ENCODE measurements around the gene ZNF350.
"Not testable (repeated sequence)": the region's sequence is repeated elsewhere in the genome, so short reads cannot be mapped to it uniquely, and the experiment has no call there.

Gene ZNF350

DNA sequence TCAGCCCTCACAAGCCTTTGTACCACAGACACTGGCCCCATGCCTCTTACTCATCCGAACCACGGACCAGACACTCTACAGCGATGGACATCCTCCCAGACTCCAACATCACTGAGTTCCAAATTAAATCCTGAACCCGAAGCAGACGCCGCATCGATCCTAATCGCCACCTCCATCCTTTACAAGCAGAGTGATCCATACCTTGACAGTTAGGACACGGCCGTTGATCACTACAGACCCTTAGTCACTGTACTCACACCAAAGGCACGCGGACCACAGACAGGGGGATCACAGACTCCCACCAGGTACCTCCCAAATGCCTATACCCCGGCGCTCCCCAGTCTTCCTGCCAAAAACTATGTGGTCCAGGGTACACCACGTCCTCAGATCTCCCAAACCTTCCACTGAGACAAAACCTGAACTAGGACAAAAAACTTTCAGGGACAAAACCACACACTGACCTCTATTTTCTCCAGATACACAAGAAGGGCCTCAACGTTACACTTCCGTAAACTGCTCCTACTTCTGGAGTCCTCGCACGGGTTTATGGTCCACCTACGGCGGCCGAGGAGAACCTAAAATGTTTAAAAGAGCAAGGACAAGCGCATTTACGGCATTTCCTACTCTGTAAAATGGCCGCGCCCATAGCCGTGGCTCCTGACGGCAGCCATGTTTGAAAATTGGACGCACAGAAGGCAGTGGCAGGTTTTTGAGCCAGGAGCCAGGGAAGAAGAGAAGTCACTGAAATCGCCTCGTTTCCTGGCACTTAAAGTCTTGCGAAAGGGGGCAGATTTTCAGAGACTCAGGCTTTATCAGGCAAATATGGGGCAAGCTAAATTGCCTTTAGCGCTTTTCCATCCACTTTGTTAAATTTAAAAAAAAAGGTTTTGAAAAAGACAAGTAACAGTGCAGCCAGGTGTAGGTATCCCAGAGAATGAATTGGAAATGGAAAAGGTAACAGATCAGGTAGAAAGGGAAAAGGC, at the start of gene ZNF350:
Gene ZNF350 (minus strand): TSS at position 532 of the 983 bp plus-strand sequence. CDS start 12,480 bp downstream, outside the sequence.
- DNase-seq = peak; percentile 95

DNA sequence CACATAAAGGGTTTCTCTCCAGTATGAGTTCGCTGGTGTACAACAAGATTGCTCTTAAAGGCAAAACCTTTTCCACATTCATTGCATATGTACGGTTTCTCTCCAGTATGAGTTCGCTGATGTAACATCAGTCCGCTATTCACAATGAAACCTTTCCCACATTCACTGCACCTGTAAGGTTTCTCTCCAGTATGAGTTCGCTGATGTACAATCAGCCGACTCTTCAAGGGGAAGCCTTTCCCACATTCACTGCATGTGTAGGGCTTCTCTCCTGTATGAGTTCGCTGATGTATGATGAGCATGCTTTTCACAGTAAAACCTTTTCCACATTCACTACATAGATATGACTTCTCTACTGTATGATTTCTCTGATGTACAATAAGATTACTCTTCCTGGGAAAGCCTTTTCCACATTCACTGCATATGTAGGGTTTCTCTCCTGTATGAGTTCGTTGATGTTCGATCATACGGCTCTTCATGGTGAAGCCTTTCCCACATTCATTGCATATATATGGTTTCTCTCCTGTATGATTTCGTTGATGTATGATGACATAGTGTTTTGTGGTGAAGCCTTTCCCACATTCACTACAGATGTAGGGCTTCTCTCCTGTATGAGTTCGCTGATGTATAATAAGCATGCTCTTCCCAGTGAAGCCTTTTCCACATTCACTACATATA, 47.5 kb upstream of the ZNF350 start:
- DNase-seq = no peak

DNA sequence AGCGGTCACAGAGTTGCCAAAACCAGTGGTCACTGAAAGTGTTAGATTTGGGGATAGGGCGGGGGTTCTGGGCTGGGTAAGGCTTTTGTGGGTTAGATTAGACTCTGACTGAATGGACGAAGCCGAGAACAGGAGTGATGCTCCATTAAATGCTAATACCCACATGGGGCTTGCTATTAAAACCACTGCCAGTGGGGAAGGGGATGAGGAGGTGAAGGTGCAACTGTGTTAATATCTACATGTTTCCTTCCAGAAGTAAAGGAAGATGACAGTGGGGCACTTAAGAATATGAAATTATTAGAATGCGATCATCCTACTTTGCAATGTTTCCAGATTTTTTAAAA, 42.1 kb upstream of the ZNF350 start:
- no peak for DNase-seq

DNA sequence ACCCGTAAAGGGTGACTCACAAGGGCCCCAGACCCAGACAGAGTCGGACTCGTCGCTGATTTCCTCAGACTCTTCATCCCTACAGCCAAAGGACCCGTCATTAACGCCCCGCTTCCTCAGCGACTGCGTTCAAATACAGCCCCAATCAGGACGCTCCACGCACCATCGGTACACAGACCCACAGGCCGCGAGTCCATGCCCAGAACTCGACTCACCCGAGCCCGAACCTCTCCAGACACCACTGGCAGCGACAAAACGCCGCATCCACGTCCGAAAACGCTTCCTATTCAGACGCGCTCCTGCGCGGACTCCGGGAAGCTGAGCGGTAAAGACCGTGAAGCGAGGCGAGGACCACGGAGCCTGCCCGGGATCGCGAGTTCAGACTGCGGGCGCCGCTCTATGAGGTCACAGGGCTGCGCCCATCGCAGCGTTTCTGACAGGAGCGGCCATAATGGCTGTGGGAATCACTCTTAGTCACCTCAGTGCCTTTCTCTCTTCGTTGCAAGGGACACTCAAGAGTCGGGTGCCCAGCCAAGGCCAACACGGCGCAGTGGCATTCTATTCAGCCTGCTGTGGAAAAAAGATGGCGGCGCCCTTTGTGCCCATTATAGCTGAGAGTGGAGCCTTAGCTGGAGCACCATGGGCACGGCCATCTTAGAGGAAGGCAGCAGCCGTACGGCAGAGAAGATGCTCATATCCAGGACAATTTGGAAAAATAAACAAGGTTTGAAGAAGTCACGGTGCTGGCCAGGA, 41.6 kb upstream of the ZNF350 start, which contains the start of gene ZNF614:
Gene ZNF614 (minus strand): TSS at position 353 of the 753 bp plus-strand sequence. CDS start 2,634 bp downstream, outside the sequence.
- DNase-seq = peak; percentile 86

DNA sequence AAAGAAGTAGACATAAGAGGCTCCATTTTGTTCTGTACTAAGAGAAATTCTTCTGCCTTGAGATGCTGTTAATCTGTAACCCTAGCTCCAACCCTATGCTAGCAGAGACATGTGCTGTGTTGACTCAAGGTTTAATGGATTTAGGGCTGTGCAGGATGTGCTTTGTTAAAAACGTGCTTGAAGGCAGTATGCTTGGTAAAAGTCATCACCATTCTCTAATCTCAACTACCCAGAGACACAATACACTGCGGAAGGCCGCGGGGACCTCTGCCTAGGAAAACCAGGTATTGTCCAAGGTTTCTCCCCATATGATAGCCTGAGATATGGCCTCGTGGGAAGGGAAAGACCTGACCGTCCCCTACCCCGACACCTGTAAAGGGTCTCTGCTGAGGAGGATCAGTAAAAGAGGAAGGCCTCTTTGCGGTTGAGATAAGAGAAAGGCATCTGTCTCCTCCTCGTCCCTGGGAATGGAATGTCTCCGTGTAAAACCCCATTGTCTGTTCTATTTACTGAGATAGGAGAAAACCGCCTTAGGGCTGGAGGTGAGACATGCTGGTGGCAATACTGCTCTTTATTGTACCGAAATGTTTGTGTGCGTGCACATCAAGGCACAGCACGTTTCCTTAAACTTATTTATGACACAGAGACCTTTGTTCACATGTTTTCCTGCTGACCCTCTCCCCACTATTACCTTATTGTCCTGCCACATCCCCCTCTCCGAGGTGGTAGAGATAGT, 39.8 kb upstream of the ZNF350 start:
- not testable (repeated sequence) for DNase-seq

DNA sequence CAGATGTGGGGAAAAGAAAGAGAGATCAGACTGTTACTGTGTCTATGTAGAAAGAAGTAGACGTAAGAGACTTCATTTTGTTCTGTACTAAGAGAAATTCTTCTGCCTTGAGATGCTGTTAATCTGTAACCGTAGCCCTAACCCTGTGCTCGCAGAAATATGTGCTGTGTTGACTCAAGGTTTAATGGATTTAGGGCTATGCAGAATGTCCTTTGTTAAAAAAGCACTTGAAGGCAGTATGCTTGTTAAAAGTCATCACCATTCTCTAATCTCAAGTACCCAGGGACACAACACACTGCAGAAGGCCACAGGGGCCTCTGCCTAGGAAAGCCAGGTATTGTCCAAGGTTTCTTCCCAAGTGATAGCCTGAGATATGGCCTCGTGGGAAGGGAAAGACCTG, 37.8 kb upstream of the ZNF350 start:
- DNase-seq = not testable (repeated sequence)

DNA sequence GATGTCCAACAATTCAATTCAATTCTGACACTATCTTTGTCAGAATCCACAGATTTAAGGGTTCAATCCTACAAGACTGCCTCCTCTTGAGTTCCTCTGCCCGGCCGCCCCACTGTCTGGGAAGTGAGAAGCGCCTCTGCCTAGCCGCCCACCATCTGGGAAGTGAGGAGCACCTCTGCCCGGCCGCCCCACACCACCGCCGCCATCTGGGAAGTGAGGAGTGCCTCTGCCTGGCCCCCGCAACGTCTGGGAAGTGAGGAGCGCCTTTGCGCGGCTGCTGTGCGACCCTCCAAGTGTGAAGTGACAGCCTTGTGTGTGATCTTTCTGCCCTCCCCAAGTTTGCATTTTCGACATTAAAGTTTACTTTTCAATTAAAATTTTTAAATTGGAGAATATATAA, 35.6 kb upstream of the ZNF350 start:
- no peak for DNase-seq

DNA sequence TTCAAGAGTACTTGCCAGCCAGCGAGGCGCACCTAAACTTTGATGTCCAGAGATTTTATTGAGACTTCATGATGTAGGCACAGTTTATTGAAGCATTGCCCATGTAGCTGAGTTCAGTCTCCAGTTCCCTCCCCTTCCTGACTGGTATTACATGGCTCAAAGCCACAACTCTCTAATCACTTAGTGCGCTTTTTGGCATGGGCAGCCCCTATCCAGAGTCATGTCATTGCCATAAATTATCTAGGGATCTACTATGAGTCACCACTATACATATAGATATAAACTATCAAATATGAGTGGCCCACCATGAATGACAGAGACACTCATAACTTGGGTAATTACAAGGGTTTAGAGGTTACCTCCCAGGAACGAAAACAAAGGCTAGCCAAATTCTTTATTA, 33.9 kb upstream of the ZNF350 start:
- no peak for DNase-seq

DNA sequence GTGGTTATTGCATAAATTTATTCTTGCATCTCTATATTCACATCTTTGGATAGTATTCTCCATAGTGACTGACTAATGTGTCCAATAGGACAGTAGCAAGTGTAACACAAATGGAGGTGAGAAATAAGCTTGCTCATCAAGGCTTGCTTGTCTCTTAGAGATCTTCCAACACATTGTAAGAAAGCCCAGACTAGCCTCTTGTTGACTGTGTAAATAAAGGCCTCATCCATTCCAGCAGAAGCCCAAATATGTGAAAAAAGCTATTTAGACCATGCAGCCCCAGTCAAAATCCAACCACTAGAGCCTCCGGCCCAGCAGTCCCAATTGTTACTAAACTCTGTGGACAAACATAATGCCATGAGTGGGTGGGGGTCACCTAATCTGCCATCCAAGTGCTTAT, 24.0 kb upstream of the ZNF350 start:
- DNase-seq = no peak

DNA sequence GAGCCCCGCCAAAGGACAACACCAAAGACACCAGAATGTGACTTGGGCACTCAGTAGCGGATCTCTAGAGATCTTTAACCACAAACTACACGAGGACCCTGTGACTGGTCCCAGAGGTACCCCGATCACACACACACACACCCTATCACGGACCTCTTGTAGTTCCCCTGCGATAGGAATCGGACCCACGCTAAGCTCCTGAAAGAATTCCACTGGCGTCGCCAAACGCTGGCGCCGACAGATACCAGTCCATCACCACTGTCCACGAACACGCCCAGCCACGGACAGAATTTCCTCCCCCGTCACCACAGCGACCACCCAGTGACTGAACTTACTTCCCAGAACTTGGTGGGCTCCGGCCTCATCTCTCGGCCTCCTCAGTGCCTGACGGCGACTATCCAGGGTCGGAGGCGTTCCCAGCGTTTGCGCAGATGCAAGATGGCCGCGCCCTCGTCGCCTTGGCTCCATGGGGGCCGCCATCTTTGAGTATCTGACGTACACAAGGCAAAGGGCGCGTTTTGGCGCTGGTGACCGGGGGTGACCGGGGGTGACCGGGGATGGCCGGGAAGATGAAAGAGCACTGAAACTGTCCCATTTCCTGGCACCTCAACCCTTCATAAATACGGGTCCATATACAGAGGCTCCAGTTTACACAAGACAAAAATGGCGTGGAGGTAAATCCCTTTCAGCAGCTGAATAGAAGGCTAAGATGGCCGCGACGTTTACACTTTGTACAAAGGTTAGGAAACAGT, 21.3 kb upstream of the ZNF350 start, which contains the start of gene ZNF615:
Gene ZNF615 (minus strand): TSS at position 406 of the 752 bp plus-strand sequence. CDS start 4,500 bp downstream, outside the sequence.
- DNase-seq = peak; percentile 89

DNA sequence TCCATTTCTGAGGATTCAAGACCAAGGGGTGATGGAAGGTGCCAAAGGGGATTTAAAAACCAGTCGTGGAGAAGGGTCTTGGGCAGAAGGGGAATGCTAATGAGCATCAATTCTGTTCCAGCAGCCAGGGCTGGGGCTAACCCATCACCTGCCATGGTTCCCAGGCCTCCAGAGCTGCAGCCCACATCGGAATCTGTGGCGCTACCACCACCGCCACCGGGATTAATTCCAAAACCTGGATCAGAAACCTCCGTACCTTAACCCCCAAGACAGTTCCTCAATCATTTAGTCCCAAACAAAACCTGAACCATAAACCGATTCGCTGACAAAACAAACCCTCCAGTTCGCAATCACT, 20.8 kb upstream of the ZNF350 start:
- DNase-seq = no peak

DNA sequence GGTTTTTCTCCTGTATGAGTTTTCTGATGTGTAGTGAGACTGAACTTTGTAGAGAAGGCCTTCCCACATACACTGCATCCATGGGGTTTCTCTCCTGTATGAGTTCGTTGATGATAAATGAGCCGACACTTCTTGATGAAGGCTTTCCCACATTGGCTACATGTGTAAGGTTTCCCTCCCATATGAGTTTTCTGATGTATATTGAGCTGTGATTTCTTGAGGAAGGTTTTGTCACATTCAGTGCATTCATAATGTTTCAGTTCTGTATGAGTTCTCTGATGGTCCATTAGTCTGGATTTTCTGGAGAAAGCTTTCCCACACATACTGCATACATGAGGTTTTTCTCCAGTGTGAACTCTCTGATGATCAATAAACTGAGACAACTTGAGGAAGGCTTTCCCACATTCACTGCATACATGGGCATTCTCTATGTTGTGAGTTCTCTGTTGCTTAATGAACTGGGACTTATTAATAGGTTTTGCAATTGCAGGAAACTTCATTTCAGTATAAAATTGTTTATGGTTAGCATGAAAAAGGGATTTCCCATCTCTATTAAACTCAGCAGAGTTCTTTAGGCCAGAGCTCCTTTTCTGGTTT, 7.5 kb upstream of the ZNF350 start:
- no peak for DNase-seq

DNA sequence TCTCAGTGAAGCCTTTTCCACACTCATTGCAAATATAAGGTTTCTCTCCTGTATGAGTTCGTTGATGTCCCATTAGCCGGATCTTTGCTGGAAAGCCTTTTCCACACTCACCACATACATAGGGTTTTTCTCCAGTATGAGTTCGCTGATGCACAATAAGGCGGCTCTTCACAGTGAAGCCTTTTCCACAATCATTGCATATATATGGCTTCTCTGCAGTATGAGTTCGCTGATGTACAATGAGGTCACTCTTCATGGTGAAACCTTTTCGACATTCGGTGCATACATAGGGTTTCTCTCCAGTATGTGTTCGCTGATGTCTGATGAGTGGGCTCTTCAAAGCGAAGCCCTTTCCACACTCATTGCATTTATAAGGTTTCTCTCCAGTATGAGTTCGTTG, 6.8 kb upstream of the ZNF350 start:
- DNase-seq = no peak

DNA sequence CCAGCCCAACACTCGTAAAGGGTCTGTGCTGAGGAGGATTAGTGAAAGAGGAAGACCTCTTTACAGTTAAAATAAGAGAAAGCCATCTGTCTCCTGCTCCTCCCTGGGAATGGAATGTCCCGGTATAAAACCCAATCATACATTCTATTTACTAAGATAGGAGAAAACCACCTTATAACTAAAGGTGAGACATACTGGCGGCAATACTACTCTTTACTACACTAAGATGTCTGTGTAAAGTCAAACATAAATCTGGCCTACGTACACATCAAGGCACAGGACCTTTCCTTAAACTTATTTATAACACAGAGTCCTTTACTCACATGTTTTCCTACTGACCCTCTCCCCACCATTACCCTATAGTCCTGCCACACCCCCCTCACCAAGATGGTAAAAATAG, 3.3 kb downstream of the ZNF350 start:
- no peak for DNase-seq

DNA sequence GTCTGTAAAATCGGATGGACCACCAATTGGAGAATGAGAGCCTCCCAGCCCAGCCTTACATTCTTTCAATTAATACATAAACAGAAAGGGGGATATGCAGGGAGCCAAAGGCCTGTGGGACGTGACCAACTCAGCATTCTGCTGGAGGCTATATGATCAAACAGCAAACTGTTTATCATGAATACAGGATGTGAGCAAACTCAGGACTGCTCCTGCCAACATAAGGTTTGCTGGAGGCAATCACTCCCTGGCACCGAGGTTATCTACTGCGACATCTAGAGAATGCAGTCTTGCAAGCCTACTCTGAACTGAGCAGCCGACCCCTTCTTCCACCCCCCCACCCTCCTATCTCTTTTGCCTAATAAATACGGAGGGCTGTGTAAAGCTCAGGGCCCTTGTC, 5.7 kb downstream of the ZNF350 start:
- DNase-seq = not testable (repeated sequence)

DNA sequence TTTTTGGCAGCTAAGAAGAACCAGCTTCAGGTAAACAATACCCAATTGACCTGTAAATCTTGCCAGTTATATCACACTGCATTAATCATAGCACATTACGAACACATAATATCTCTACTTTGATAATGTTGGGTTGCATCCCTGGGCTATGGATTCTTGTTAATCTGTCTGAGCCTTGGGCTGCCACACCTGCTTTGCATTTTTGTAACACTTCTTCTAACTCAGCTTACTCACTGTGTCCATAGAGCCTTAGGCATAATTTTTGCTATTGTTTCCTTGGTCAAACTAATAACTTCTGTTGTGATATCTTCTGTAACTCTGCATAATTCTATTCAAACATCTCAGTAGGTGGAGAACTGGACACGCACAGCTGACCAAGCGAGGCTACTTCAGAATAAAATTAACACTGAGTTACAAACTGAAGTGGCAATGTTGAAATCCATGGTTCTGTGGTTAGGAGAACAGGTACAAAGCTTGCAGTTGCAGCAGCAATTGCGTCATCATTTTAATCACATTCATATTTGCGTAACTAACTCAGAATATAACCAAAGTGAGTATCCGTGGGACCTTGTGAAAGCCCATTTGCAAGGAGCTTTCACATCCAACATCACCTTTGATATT, 6.4 kb downstream of the ZNF350 start:
- no peak for DNase-seq

DNA sequence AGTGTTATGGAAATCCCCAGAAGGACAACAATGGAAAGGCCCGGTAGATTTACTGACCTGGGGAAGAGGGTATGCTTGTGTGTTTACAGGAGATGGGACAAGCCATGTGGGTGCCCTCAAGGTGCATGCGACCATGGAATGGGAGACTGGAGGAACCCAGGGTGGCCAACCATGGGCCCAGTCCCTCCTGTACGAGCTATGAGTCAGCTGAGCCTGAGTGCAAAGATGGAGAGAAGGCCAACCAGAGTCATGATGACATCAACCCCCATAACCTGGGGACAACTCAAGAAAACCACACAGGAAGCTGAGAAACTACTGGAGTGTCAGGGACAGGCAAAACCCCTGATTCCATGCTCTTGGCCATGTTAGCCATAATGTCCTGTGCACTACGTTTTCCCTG, 7.8 kb downstream of the ZNF350 start:
- DNase-seq = no peak

DNA sequence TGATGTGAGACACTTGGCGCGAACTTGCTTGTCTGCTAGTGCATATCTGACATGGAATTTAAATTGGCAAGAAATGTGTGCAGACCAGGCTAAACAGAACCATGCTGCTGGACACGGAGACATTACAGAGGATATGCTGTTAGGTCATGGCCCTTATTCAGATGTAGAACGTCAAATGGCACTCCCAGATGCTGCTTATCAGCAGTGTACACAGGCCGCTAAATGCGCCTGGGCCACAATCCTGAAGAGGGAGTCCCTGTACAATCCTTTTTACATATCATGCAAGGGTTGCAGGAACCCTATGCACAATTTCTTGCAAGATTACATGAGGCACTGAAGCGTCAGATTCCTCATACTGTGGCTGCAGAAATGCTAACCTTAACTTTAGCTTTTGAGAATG, 9.3 kb downstream of the ZNF350 start:
- no peak for DNase-seq

DNA sequence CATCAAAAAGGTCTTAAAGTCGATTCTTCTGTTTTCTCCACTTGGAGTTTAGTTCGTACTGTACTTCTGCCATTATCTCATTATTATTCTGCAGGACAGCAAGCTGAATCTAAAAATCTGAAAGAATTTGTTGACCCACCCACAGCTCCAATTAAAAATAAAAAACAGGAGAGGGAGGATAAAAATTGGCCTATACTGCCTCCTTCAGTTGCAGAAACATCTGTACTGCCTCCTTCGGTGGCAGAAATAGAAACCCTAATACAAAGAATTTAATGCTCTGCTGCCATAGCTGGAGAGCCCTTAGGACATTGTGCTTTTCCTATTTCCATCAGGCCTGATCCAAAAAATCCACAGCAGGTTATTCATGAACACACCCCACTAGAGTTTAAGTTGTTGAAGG, 9.8 kb downstream of the ZNF350 start:
- DNase-seq = no peak

DNA sequence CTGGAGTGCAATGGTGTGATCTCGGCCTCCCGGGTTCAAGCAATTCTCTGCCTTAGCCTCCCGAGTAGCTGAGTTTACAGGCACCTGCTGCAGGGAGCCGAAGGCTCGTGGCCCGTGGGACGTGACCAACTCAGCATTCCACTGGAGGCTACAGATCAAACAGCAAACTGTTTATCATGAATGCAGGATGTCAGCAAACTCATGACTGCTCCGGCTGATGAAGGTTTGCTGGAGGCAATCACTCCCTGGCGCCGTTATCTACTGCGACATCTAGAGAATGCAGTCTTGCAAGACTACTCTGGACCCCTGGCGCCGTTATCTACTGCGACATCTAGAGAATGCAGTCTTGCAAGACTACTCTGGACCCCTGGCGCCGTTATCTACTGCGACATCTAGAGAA, 10.9 kb downstream of the ZNF350 start:
- not testable (repeated sequence) for DNase-seq

DNA sequence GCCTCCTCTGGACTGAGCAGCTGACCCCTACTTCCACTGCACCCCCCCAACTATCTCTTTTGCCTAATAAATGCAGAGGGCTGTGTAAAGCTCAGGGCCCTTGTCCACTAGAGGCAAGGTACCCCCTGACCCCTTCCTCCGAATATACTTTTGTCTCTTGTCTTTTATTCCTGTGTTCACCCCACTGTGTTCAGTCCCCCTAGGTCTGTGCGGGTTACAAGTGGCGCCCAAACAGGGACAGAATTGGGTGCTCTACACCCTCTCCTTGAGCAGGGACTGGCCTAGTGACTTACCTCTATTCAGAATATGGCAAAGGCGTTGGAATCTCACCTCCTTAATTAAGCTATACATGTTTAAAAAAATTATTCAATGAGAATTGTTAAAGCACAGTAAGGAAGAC, 15.0 kb downstream of the ZNF350 start:
- peak; percentile 33 for DNase-seq

Data from CD4-positive, alpha-beta T cell treated with Interleukin-21 for 1 hour (primary cell).